HepG2 (cell line): Measurements from ENCODE around the gene ZBP1. TPM values are rescaled to one million over a fixed set of nuclear protein-coding genes. Genes with fewer than 3 reads are reported as not detected.

ENCODE experiments used
- AKAP8 ChIP-seq: sonication (generic); formaldehyde crosslinking; IDR thresholded peaks from 2 replicates; pipeline ENCODE4 v1.5.1; 2020; ENCODE audit warnings: mild to moderate bottlenecking, missing genetic modification reagents
- FOXC1 ChIP-seq: sonication (generic); formaldehyde crosslinking; IDR thresholded peaks from 2 replicates; pipeline ENCODE4 v1.8.0; 2022; ENCODE audit warnings: mild to moderate bottlenecking, missing genetic modification reagents, borderline replicate concordance
- HDAC1 ChIP-seq: sonication (generic); formaldehyde crosslinking; IDR thresholded peaks from 2 replicates; pipeline ENCODE4 v1.5.1; 2020; ENCODE audit warnings: mild to moderate bottlenecking, missing genetic modification reagents
- KLF13 ChIP-seq: sonication (generic); formaldehyde crosslinking; IDR thresholded peaks from 2 replicates; pipeline ENCODE4 v1.4.0; 2020; ENCODE audit warnings: mild to moderate bottlenecking, missing genetic modification reagents
- MIER3 ChIP-seq: IDR thresholded peaks from 2 replicates; pipeline ENCODE4 v1.6.1; 2016; ENCODE audit warnings: missing compliant biosample characterization, borderline replicate concordance
- SAFB2 ChIP-seq: sonication (generic); formaldehyde crosslinking; IDR thresholded peaks from 2 replicates; pipeline ENCODE4 v1.5.1; 2020; ENCODE audit warnings: missing genetic modification reagents, low read depth, mild to moderate bottlenecking, borderline replicate concordance
- SETDB1 ChIP-seq: sonication (generic); formaldehyde crosslinking; IDR thresholded peaks from 2 replicates; pipeline ENCODE4 v1.5.1; 2020; ENCODE audit warnings: missing genetic modification reagents, mild to moderate bottlenecking, borderline replicate concordance
- TAF1 ChIP-seq: sonication (generic); formaldehyde crosslinking; IDR thresholded peaks from 2 replicates; pipeline ENCODE4 v1.4.0; 2020; ENCODE audit warnings: missing genetic modification reagents
- XRCC5 ChIP-seq: fragments of 200-400 bp; formaldehyde crosslinking; optimal IDR thresholded peaks from 2 replicates; pipeline ENCODE3; 2017; ENCODE audit warnings: mild to moderate bottlenecking, low read length
- ZNF10 ChIP-seq: sonication (generic); formaldehyde crosslinking; IDR thresholded peaks from 2 replicates; pipeline ENCODE4 v1.4.0; 2020; ENCODE audit warnings: mild to moderate bottlenecking, low read depth, missing genetic modification reagents, borderline replicate concordance
- ZNF280D ChIP-seq: sonication (generic); formaldehyde crosslinking; IDR thresholded peaks from 2 replicates; pipeline ENCODE4 v1.5.1; 2020; ENCODE audit warnings: mild to moderate bottlenecking, missing genetic modification reagents
- ZNF281 ChIP-seq: sonication (generic); formaldehyde crosslinking; IDR thresholded peaks from 2 replicates; pipeline ENCODE4 v1.4.0; 2020; ENCODE audit warnings: missing genetic modification reagents, borderline replicate concordance
- ZNF329 ChIP-seq: sonication (generic); formaldehyde crosslinking; IDR thresholded peaks from 2 replicates; pipeline ENCODE4 v1.9.0; 2021; ENCODE audit warnings: low read depth, mild to moderate bottlenecking, missing genetic modification reagents
- ZNF792 ChIP-seq: IDR thresholded peaks from 2 replicates; pipeline ENCODE4 v1.6.1; 2016
- ZSCAN12 ChIP-seq: sonication (generic); formaldehyde crosslinking; IDR thresholded peaks from 2 replicates; pipeline ENCODE4 v1.9.0; 2021; ENCODE audit warnings: mild to moderate bottlenecking, missing genetic modification reagents
- ZSCAN29 ChIP-seq: sonication (generic); formaldehyde crosslinking; conservative IDR thresholded peaks from 2 replicates; pipeline ENCODE4 v1.4.0; 2020; ENCODE audit warnings: mild to moderate bottlenecking, missing genetic modification reagents
- polyA plus RNA-seq, 8 experiments: library from polyadenylated mRNA; depleted of rRNA in 3 of 8; stranded (reverse) in 7 of 8; unstranded in 1 of 8; fragments of >200 nt; fragmentation: Illumina TruSeq in 4 of 8; extraction: Trizol in 4 of 8; gene quantifications; 2 replicates each; pipeline versions ENCODE4 v1.2.1 to v1.2.3, GENCODE V29; 2011 to 2016; ENCODE audit warnings: low read depth in 4 of 8, missing spikeins in 1 of 8, mixed read lengths in 1 of 8; ENCODE audit not compliant: insufficient read depth in 1 of 8
- total RNA-seq, 5 experiments: library from RNA; depleted of rRNA; stranded (reverse); fragments of >200 nt; fragmentation: Illumina TruSeq; extraction: Trizol; gene quantifications; 2 replicates each; pipeline ENCODE4 v1.2.3, GENCODE V29; 2016; ENCODE audit warnings: low read depth in 1 of 5
- TF ChIP-seq, protein P1 (sequence below): IDR thresholded peaks from 2 replicates; pipeline ENCODE4 v1.6.1; 2016; ENCODE audit warnings: control low read depth
- TF ChIP-seq, protein P2 (sequence below): sonication (generic); formaldehyde crosslinking; IDR thresholded peaks from 2 replicates; pipeline ENCODE4 v1.5.0; 2020; ENCODE audit warnings: missing genetic modification reagents, mild to moderate bottlenecking, borderline replicate concordance

The ZBP1 gene
- total and polyA plus RNA-seq, 2 of the 13 experiments (the other 11 are each of a cell fraction or from before 2014, with no cell fraction given), result not detected

DNA sequence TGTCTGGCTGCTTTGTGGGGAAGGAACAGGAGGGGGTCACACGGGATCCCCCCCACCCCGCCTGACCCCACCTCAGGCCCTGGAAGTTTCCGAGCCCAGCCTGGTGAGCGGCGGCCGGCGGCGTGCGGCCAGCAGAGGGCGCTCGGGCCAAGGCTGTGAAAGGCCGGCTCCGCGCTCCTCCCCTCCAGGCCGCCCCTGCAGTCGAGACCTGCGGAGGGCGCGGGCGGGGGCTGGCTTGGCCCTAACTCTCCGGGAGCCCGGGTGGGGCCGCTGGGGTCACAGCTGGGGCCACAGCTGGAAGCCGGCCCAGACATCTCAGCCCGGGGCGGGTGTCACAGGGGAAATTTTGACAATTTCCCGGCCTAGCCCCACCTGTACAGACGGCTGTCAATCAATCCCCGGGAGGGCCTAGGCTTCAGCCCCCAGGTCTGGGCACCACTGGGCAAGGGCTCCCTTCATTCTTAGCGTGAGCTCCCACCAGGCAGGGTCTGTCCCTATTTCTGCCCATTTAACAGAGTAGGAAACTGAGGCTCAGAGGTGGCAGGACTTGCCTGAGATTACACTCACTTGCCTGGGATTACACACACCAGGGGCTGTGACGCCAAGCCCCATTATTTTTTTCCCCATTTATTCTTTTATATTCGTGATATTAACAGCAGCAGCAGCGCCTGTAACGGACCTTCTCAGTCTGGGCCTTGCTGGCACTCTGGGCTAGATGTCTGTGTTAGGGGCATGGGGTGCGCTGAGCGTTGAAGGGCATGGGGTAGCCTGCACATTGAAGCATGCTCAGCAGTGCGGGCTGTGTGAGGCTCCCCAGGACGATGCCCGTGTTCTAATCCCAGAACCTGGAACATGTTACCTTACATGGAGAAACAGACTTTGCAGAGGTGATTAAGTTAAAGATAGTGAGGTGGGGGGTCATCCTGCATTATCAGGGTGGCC lies 23.0 kb downstream of the ZBP1 start (continued):
- 0 out of 2 replicates have a peak, but pooled peaks have one; percentile 50 for TF ChIP-seq ZNF329 (CRISPR knock-in tag)
- TF ChIP-seq SETDB1 (CRISPR knock-in tag), result no peak
- TF ChIP-seq SAFB2, result peak; percentile 90
- 0 out of 2 replicates have a peak, but pooled peaks have one; percentile 36 for TF ChIP-seq ZNF792 (CRISPR knock-in tag)
- TF ChIP-seq ZNF10, result no peak
- TF ChIP-seq FOXC1 (CRISPR knock-in tag), result peak; percentile 40; the same call in 1 of the 2 replicates
- TF ChIP-seq ZNF281, result no peak; the same call in 1 of the 2 replicates
- no peak for TF ChIP-seq ZSCAN29 (CRISPR knock-in tag)
- TF ChIP-seq, protein P1, sequence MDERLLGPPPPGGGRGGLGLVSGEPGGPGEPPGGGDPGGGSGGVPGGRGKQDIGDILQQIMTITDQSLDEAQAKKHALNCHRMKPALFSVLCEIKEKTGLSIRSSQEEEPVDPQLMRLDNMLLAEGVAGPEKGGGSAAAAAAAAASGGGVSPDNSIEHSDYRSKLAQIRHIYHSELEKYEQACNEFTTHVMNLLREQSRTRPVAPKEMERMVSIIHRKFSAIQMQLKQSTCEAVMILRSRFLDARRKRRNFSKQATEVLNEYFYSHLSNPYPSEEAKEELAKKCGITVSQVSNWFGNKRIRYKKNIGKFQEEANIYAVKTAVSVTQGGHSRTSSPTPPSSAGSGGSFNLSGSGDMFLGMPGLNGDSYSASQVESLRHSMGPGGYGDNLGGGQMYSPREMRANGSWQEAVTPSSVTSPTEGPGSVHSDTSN, result peak; percentile 68
- peak; percentile 89 for TF ChIP-seq XRCC5
- TF ChIP-seq, protein P2, sequence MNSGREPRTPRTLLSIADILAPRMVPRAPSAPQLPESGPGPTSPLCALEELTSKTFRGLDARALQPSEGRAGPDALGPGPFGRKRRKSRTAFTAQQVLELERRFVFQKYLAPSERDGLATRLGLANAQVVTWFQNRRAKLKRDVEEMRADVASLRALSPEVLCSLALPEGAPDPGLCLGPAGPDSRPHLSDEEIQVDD (CRISPR knock-in tag), result no peak
- TF ChIP-seq MIER3 (CRISPR knock-in tag), result 0 out of 2 replicates have a peak, but pooled peaks have one; percentile 52
- no peak for TF ChIP-seq KLF13 (CRISPR knock-in tag)
- TF ChIP-seq HDAC1 (CRISPR knock-in tag), result peak; percentile 60; the same call in 1 of the 2 replicates
- no peak for TF ChIP-seq AKAP8 (CRISPR knock-in tag)
- TF ChIP-seq ZSCAN12, result no peak
- no peak for TF ChIP-seq ZNF280D (CRISPR knock-in tag)
- TF ChIP-seq TAF1 (CRISPR knock-in tag), result no peak
